Stimulated activated memory B cell treated with anti-CD40 and anti-IgM and Interleukin-4, amounts not matched to agents 10 μg/mL and 1 μg/mL and 100 μg/mL, for 72 hours (primary cell): ENCODE data around the gene NGEF.

ENCODE experiments used
- ATAC-seq: fragments of 150-1000 bp; cut with Tn5 transposase; 2 replicates; pipeline ENCODE4 v1.10.0; 2021
- H3K27ac Mint-ChIP-seq: one replicate; pipeline ENCODE4 v1.8.0; 2022; ENCODE audit warnings: mild to moderate bottlenecking, mixed read lengths
- H3K27me3 Mint-ChIP-seq: one replicate; pipeline ENCODE4 v1.8.0; 2022; ENCODE audit warnings: mixed read lengths
- H3K36me3 Mint-ChIP-seq: one replicate; pipeline ENCODE4 v1.8.0; 2022; ENCODE audit warnings: mixed read lengths
- H3K4me1 Mint-ChIP-seq: one replicate; pipeline ENCODE4 v1.8.0; 2022; ENCODE audit warnings: mixed read lengths
- H3K4me3 Mint-ChIP-seq: one replicate; pipeline ENCODE4 v1.8.0; 2022; ENCODE audit warnings: mild to moderate bottlenecking, moderate library complexity, mixed read lengths
- H3K9me3 Mint-ChIP-seq: one replicate; pipeline ENCODE4 v1.8.0; 2022; ENCODE audit warnings: mixed read lengths

Gene NGEF

DNA sequence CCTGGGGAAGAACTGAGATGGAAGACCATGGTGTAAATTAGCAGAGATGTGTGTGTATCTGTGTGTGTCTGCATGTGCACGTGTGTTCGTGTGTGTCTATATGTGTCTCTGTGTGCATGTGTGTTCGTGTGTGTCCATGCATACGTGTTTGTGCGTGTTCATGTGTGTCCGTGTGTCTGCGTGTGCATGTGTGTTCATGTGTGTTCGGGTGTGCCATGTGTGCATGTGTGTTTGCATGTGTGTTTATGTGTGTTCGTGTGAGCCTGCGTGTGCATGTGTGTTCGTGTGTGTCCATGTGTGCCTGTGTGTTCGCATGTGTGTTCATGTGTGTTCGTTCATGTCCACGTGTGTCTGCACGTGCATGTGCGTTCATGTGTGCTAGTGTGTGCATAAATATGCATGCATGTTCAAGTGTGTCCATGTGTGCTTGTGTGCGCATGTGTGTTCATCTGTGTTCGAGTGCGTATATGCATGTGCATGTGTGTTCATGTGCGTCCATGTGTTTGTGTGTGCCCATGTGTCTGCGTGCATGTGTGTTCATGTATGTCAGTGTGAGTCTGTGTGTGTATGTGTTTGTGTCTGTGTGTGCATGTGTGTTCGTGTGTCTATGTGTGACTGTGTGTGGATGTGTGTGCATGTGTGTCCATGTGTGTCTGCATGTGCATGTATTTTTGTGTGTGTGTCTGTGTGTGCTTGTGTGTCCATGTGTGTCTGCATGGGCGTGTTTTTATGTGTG, 22.5 kb upstream of the NGEF start:
- Mint-ChIP-seq H3K27ac (no peak overlapping the region), H3K4me3 (no peak overlapping the region), H3K4me1 (no peaks in the 10 kb centered on the region), H3K36me3 (no peaks in the 10 kb centered on the region), H3K27me3 (peaks cover 9% of the 10 kb centered on the region), H3K9me3 (no peaks in the 10 kb centered on the region)
- no peak for ATAC-seq

DNA sequence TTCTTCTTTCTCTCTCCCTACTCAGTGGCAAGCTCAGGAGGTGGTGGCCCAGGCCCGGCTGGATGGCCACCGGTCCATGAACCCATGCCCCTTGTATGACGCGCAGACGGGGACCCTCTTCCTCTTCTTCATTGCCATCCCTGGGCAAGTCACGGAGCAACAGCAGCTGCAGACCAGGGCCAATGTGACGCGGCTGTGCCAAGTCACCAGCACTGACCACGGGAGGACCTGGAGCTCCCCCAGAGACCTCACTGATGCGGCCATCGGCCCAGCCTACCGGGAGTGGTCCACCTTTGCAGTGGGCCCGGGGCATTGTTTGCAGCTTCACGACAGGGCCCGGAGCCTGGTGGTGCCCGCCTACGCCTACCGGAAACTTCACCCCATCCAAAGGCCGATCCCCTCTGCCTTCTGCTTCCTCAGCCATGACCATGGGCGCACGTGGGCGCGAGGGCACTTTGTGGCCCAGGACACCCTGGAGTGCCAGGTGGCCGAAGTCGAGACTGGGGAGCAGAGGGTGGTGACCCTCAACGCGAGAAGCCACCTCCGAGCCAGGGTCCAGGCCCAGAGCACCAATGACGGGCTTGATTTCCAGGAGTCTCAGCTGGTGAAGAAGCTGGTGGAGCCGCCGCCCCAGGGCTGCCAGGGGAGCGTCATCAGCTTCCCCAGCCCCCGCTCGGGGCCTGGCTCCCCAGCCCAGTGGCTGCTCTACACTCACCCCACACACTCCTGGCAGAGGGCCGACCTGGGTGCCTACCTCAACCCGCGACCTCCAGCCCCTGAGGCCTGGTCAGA, 21.2 kb upstream of the NGEF start:
- ATAC-seq = peak; percentile 50
- Mint-ChIP-seq H3K4me3 (no peak overlapping the region), H3K36me3 (no peaks in the 10 kb centered on the region), H3K9me3 (no peaks in the 10 kb centered on the region), H3K27ac (no peak overlapping the region), H3K27me3 (no peaks in the 10 kb centered on the region), H3K4me1 (no peaks in the 10 kb centered on the region)

DNA sequence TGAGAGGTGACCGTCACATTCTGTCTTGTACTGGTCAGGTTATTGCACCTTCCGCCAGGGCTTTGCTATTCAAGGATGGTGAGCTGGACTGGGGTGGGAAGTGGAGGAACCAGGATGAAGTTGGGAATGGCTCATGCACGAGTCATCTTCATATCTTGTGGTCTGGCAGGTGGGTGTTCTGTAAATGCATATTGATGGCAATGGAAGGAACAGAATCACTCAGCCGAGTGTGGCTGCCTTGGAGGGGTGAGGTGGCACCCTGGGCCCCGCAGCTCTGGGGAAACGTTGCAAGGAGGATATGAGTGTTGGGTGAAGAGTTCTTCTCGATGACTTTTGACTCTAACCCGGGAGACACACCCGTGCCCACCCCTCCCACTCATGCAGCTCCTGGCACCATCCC, 20.6 kb upstream of the NGEF start:
- ATAC-seq = no peak
- Mint-ChIP-seq H3K4me3 (no peak overlapping the region), H3K9me3 (no peaks in the 10 kb centered on the region)

DNA sequence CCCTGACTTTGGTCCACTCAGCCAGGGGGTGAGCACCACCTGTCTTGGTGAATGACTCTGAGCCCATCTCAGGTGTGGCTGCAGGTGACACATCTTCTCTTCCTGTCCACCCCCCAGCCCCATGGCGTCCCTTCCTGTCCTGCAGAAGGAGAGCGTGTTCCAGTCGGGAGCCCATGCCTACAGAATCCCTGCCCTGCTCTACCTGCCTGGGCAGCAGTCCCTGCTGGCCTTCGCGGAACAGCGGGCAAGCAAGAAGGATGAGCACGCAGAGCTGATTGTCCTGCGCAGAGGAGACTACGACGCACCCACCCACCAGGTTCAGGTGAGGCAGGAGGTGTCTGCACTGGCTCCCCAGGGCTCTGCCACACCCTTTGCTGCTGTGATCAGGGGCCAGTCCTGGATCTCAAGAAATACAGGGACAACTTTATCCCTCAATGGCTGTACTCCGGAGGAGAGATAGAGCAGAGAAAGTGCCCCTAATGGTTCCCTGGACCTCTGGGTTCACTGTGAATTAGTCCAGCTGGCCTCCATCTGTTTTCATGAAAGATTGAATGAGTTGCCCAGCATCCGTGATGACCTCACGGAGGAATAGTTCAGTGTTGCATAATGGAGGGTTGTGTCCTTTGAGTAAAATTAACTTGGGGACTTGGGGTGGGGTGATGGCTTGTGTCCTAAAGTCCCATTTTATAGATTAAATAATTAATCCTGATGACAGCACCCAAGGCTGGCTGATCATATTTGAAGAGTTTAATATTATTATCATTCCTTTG, 19.7 kb upstream of the NGEF start, which contains the start of gene NEU2:
NEU2 (plus strand) TSS at position 122 of the 770 bp plus-strand sequence; CDS start at position 122, 0 bp downstream.
- Mint-ChIP-seq H3K27ac (no peak within 1 kb of the TSS), H3K36me3 (no peaks in the 10 kb centered on the region), H3K4me3 (no peak within 1 kb of the TSS), H3K27me3 (no peaks in the 10 kb centered on the region), H3K4me1 (no peaks in the 10 kb centered on the region), H3K9me3 (no peaks in the 10 kb centered on the region)
- ATAC-seq = no peak

More for the DNA sequence above, 20.6 kb upstream of the NGEF start:
- no peaks in the 10 kb centered on the region for H3K36me3 Mint-ChIP-seq
- H3K4me1 Mint-ChIP-seq = no peaks in the 10 kb centered on the region
- no peaks in the 10 kb centered on the region for H3K27me3 Mint-ChIP-seq
- no peak overlapping the region for H3K27ac Mint-ChIP-seq

DNA sequence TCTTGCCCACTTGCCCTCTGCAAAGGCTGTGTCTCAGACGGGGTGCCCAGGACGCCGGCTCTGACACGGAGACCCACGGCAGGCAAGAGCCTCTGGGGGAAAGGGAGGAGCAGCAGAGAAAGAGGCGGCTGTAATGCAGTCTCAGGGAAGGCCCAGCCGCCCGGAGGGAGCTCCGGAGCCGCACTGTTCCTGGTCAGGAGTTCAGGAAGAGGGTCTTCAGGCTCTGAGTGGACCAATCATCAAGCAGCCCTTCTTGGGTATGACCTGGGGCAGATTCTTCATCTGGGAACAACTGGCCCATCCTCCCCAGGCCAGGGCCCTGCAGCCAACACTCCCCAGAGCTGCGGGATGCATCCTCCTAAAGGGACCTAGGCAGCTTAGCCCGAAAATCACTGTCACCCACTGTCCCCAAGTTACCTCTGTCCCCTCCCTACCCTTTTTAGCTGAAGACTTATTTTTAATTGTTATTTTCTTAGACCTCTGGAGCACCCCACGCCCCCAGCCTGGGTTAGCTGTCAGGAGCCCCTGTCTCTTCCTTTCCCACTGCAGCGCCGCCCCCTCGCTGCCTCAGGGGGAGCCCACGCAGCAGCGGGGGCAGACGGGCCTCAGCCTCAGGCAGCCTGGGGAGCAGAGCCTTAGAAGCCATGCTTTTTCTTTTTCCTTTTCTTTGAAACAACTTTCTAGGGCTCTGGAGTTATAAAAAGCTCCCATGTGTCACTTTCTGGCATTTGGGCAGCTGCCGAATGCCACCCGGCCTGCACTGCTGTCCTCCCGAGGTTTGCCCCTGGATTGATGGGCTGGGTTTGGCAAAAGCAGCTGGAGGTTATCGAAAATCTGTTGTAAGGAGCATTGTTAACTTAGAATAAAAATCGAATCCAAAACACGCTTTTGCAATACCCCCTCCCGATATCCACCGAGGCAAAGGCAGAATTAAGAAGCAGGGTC, 18.8 kb upstream of the NGEF start:
- no peak for ATAC-seq
- no peaks in the 10 kb centered on the region for H3K27me3 Mint-ChIP-seq
- H3K4me3 Mint-ChIP-seq = no peak overlapping the region
- no peaks in the 10 kb centered on the region for H3K36me3 Mint-ChIP-seq
- no peak overlapping the region for H3K27ac Mint-ChIP-seq
- no peaks in the 10 kb centered on the region for H3K4me1 Mint-ChIP-seq
- no peaks in the 10 kb centered on the region for H3K9me3 Mint-ChIP-seq

DNA sequence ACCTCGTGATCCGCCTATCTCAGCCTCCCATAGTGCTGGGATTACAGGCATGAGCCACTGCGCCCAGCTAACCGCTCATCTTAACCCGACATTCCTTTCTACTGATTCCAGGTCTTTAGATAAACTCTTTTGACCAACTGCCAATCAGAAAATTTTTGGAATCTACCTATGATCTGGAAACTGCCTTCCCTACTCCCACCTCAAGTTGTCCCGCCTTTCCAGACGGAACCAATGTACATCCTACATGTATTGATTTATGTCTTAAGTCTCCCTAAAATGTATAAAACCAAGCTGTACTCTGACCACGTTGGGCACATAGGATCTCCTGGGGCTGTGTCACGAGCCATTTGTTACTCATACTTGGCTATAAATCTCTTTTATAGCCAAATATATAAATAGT, 16.3 kb upstream of the NGEF start:
- no peaks in the 10 kb centered on the region for H3K36me3 Mint-ChIP-seq
- no peaks in the 10 kb centered on the region for H3K27me3 Mint-ChIP-seq
- H3K9me3 Mint-ChIP-seq = no peaks in the 10 kb centered on the region
- no peak for ATAC-seq
- no peak overlapping the region for H3K27ac Mint-ChIP-seq
- no peak overlapping the region for H3K4me3 Mint-ChIP-seq
- no peaks in the 10 kb centered on the region for H3K4me1 Mint-ChIP-seq

DNA sequence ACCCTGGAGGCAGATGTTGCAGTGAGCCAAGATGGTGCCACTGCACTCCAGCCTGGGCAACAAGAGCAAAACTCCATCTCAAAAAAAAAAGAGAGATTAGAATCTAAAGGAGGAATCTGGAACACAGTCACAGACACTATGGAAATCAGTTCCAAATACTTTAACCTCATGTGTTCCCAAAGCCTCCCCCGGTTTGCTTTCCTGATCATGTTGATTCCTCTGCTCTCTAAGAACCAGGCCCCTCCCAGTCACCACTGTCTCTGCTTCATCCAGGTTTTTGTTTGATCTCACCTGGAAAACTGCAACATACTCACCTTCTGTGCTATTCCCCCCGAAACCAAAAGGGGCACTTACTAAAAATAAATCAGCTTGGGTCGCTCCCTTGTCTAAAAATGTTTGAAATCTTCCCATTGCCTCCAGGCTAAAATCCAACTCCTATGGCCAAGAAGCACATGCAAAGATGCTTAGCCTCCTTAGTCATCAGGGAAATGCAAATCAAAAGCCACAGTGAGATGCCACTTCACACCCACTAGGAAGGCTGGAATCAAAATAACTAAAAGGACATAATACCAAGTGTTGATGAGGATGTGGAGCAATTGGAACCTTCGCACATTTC, 13.2 kb upstream of the NGEF start:
- Mint-ChIP-seq H3K4me1 (no peaks in the 10 kb centered on the region), H3K4me3 (no peak overlapping the region), H3K27ac (no peak overlapping the region), H3K9me3 (no peaks in the 10 kb centered on the region), H3K27me3 (no peaks in the 10 kb centered on the region), H3K36me3 (no peaks in the 10 kb centered on the region)
- no peak for ATAC-seq

DNA sequence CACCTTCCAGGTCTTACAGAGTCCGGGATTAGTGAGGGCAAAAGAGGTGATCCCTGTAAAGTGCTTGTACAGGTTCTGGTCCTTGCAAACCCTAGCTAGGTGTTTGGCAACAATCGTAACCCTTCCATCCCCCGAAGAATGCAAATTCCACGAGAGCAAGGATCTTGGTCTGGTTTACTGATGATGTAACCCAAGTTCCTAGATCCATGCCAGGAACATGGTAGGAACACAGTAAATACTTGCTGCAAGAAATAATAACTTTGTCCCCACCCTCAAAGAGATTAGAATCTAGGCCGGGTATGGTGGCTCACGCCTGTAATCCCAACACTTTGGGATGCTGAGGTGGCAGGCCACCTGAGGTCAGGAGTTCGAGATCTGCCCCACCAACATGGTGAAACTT, 12.7 kb upstream of the NGEF start:
- H3K4me3 Mint-ChIP-seq = no peak overlapping the region
- H3K27ac Mint-ChIP-seq = no peak overlapping the region
- H3K4me1 Mint-ChIP-seq = no peaks in the 10 kb centered on the region
- H3K27me3 Mint-ChIP-seq = no peaks in the 10 kb centered on the region
- H3K9me3 Mint-ChIP-seq = no peaks in the 10 kb centered on the region
- H3K36me3 Mint-ChIP-seq = no peaks in the 10 kb centered on the region
- no peak for ATAC-seq

DNA sequence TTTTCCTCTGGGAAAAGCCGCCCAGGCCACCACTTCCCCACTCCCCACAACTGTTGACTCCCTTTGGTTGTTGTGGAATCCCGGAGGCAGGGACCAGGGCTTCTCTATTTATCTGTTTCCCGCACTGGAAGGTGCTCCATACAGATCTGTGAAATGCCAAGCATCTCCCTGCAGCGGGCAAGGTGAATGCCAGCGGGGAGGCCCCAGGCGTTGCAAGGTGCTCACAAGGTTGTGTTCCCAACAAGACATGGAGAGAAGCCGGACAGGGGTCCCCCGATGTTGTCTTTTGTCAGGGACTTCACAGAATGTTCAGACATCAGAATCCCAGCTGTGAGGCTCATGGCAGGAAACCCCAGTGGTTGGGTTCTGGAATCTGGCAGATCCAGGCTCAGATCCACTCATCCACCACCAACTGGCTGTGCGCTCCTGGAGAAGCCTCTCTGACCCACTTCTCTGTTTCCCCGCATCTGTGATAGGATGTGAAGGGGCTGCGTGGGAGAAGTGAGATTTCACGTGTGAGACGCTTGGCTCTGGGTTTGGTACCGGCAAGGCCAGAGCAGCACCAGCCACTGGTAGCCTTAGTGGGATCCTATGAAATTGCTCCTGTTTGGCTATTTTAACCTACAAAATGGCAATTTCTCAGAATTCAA, 10.8 kb upstream of the NGEF start:
- ATAC-seq = no peak
- Mint-ChIP-seq H3K27ac (no peak overlapping the region), H3K9me3 (no peaks in the 10 kb centered on the region), H3K4me1 (no peaks in the 10 kb centered on the region), H3K27me3 (no peaks in the 10 kb centered on the region), H3K4me3 (no peak overlapping the region), H3K36me3 (no peaks in the 10 kb centered on the region)

DNA sequence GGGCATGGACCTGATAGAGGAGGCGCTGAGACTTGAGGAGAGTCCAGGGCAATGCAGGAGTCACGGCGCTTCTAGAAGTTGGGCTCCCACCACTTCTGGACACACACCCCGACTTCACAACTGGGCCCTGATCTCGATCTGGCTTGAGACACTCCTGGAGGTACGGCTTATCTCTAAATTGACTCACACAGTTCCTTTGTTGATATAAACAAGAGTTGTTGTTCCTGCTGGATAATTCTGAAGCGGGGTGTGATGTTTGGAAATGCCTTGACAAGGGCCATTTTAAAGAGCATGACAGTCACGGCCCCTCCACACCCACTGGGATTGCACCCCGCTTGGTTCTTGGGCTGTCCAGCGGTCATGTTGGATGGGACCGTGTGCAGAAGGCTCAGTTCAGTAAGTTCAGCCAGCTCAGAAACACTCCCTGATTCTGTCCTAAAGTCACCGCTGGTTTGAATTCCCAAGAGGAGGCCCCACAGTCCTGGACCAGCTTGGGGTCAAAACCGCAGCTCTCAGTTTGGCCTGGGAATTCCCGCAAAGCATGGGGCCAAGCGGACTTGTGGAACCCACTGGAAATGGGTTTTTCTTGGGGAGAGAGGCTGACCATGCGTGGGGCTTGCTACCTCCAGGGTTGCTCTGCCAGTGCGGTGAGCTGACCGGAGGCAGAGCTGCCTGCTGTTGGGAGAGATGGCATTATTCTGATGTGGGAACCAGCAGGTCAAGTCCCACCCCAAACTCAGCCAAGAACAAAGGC, 10.1 kb upstream of the NGEF start:
- Mint-ChIP-seq H3K9me3 (no peaks in the 10 kb centered on the region), H3K4me3 (no peak overlapping the region), H3K36me3 (no peaks in the 10 kb centered on the region), H3K27ac (no peak overlapping the region), H3K4me1 (no peaks in the 10 kb centered on the region), H3K27me3 (no peaks in the 10 kb centered on the region)
- ATAC-seq = no peak

DNA sequence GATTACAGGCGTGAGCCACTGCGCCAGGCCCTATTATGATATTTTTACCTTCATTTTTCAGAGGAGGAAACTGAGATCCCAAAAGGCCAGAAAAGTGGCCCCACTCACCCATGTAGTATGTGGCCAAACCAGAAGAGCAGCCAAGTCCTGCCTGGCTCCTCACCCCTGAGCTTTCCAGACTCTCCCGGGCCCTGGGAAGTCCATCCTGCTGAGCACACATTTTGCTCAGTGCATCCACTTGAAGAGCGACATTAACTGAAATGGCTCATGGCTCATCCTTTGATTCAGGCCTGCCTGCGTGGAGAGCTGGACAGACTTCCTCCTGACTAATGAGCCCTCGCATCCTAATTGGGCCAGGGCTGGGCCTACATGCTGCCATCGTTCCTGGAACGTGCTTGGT, 9.5 kb upstream of the NGEF start:
- H3K4me1 Mint-ChIP-seq = no peaks in the 10 kb centered on the region
- H3K4me3 Mint-ChIP-seq = no peak overlapping the region
- no peaks in the 10 kb centered on the region for H3K27me3 Mint-ChIP-seq
- peak; percentile 31 for ATAC-seq
- no peak overlapping the region for H3K27ac Mint-ChIP-seq
- no peaks in the 10 kb centered on the region for H3K9me3 Mint-ChIP-seq
- H3K36me3 Mint-ChIP-seq = no peaks in the 10 kb centered on the region

DNA sequence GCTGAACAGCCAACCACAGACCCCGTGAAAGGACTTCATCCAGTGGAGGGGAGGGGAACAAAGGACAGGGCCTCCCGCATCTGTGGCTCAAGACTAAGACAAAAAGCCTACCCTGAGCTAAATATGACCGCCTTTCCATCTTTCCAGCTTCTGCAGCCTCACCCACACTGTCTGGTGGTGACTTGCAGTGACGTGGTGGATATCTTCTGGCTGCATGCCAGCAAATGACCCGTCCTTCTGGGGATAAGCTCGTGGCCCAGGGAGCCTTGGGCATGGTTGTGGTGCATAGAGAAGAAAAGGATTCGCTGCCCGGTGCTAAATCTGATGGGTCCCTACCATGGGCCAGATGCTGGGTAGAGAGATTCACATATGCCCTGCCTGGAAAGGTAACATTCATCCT, 8.7 kb upstream of the NGEF start:
- H3K4me1 Mint-ChIP-seq = no peaks in the 10 kb centered on the region
- no peak for ATAC-seq
- no peak overlapping the region for H3K27ac Mint-ChIP-seq
- no peak overlapping the region for H3K4me3 Mint-ChIP-seq
- no peaks in the 10 kb centered on the region for H3K9me3 Mint-ChIP-seq
- no peaks in the 10 kb centered on the region for H3K27me3 Mint-ChIP-seq
- no peaks in the 10 kb centered on the region for H3K36me3 Mint-ChIP-seq

DNA sequence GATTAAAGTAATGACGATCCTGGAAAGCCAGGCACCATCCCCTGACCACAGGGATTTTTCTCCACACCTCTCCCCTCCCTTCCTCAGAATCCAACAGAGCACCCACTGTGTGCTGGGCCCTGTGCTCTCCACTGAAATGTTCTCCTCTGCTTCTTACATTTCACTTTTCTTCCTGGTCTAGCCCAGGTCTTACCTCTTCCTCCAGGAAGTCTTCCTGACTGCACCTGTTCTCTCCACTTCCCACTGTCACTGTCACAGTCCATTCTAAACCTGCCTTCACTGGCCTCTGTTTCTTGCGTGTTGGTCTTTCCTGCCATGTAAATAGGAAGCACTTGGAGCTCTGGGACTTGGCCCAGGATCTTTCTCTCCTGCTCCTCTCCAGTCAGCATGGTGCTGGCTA, 7.4 kb upstream of the NGEF start:
- no peak overlapping the region for H3K27ac Mint-ChIP-seq
- H3K4me3 Mint-ChIP-seq = no peak overlapping the region
- no peak for ATAC-seq
- peaks cover under 1% of the 10 kb centered on the region for H3K9me3 Mint-ChIP-seq
- H3K4me1 Mint-ChIP-seq = no peaks in the 10 kb centered on the region
- H3K36me3 Mint-ChIP-seq = peaks cover 2% of the 10 kb centered on the region
- H3K27me3 Mint-ChIP-seq = no peaks in the 10 kb centered on the region
